DND-41 (cell line): ENCODE data around the gene CTIF.

ENCODE experiments used
- CTCF ChIP-seq: IDR thresholded peaks from 2 replicates; pipeline ENCODE4 v1.5.1; 2012; ENCODE audit warnings: borderline replicate concordance, low read length, moderate library complexity, mild to moderate bottlenecking; ENCODE audit not compliant: poor library complexity, severe bottlenecking; ENCODE audit errors: extremely low read depth
- EZH2 ChIP-seq: IDR thresholded peaks from 3 replicates; pipeline ENCODE4 v1.6.1; 2012; ENCODE audit warnings: borderline replicate concordance, low read depth, mild to moderate bottlenecking, moderate library complexity, low read length, inconsistent platforms; ENCODE audit not compliant: severe bottlenecking

- TF ChIP-seq CTCF (no peak), EZH2 (no peak)
Observed at GRCh38 chr18:48838166-48838775, 299.4 kb downstream of the CTIF start.
